SW 1271 (cell line): ENCODE results near the gene LDHB.
"Not testable (repeated sequence)": the region's sequence is repeated elsewhere in the genome, so short reads cannot be mapped to it uniquely, and the experiment has no call there.

Source experiments
- DNase-seq, 2 experiments: peaks; one replicate each; lab custom pipeline; 2025; lab: John Stamatoyannopoulos, UW

Gene LDHB

DNA sequence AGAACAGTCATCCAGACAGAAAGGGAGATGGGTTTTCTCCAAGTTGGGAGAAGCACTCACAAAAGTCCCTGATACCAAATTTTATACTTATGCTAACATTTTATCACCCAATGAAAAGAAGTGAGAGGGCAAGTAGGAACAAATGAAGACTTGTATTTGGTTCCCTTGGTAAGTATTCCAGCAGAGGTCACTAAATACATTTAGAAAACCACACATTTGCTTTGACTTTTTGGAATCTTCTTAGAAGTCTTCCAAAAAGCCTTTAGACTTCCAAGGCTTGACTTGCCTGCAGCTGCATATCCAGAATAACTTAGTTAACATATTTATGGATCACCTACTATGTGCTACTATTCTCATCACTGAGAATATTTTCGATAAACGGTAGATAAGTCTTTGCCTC, 49.9 kb downstream of the LDHB start:
- DNase-seq: no peak

DNA sequence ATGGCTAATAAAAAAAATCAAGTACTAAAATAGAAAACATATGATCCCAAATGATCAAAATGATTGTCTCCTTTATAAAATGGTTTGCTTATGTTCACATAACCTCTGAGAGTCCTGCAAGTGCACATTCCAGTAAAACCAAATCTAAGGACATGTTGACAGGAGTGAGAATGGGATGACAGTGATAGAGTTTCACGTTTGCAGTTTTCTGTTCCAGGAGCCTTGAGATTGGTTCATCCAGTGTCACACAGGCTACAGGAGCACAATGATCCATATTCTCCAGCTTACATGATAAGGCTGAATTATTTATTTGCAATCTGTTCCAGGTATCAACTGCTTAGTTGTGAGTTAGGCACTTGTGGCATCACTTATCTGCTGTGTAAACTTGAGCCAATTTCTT, 51.5 kb downstream of the LDHB start:
- no peak for DNase-seq

DNA sequence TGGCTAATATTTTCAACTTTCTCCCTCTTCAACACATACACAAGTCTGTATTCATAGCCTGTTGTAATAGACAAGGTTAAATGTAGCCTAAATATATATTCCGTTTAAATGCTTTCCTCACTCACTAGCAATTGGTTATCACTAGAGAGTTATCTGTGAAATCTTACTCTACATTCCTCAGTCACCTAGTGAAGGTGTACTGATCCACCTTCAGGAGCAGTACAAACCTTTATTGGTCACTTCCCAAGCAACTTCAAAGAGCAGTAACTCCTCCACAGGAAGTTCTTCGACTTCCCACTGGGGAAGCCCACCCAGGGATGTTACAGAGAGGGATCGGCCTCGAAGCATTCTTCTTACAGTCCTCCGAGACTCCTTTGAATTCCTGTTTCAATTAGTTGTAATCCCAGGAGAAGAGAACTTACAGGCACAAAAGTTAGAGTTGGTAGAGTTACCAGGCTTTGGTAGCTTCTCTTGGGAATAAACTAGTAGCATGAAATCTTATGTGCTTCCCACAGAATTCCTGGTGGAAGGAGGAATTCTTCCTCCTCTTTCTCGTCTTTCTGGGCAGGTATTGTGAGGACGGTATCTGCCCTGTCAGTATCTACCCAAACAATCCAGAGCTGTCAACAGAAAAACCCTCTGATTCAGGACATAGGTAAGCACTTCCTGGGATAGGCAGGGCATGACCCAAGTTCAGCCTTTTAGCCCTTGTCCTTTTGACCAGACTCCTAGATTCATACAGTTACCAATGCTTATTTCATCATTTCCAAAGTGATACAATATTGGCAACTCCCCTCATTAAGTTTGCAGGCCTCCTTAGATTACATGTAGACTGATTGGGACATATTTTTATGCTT, 53.2 kb downstream of the LDHB start, which contains the start of gene GYS2:
Gene GYS2 (minus strand): TSS at position 603 of the 857 bp plus-strand sequence. CDS start 255 bp downstream, at position 348.
- DNase-seq: no peak

GRCh38 chr12:21602774-21603173, 54.9 kb downstream of the LDHB start:
- DNase-seq: no peak

GRCh38 chr12:21600196-21600595, 57.4 kb downstream of the LDHB start:
- DNase-seq: no peak

DNA sequence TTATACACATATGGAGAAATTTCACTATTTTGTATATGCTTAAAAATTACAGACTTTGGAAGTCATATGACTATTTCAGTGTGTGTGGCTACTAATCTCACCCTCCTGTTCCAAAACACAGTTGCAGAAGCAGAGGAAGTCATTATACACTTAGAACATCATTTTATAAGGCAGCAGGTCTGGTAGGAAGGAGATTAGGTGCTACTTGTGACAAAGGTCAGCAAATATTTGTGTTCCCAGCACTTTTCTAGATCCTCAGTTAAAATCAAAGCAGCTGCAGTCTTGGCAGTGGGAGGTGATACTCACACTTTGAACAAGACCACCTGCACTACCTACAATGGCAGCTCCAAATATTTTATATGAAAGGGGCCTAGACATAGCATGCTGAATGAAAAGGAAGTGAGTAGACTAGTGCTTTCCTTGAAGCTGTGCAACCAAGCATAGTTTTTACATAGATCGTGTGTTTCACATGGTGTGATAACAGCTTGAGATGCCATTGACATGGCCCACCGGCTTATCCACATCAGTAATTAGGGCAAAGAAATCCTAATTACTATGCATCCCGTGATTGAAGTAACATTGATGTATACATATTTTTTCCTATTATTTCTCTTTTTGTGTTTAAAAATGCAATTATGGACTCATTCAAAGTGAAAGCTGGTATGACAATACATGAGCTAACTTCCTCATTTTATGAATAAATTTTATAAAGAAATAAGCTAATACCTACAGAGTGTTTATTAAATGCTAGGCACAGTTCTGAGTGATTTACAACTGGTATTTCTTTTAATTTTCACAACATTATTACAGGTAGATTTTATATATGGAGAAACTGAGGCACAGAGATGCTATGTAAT, 58.3 kb downstream of the LDHB start:
- no peak for DNase-seq

DNA sequence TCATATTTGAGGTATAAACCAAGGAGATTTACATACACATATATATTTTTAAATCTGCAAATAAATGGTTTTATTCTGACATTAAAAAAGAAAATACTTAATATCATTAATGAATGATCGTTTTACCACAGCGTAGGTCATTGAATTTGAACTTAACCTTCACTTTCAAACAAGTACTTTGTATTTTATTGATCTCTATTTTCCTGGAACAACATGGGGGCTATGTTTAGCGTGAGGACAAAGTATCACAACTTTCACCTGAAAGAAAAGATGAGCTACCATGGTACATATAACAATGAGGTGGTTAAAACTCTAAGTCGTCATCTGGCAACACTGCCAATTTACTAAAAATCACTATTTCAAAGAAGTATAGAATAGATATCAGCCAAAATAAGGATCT, 59.0 kb downstream of the LDHB start:
- DNase-seq: no peak

DNA sequence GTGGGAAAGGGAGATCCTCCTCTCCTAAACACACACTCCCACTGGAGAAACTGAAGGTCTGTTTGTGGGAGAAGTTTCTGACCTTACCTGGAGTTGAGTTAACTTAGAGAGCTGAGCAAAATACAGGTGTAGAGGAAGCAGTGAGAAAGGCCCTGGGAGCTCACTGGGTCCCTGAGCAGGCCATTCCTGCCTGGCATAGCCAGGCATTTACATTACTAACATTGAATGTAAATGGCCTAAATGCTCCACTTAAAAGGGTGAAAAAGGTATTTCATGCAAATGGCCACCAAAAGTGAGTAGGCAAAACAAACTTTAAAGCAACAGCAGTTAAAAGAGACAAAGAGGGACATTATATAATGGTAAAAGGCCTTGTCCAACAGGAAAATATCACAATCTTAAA, 62.3 kb downstream of the LDHB start:
- DNase-seq: not testable (repeated sequence)

GRCh38 chr12:21585485-21585884, 72.2 kb downstream of the LDHB start:
- no peak for DNase-seq
